ENCODE measurements around the gene PTTG1IP. TPM values are rescaled to one million over a fixed set of nuclear protein-coding genes. Genes with fewer than 3 reads are reported as not detected.
A peak's percentile ranks its signal among the peaks of the same experiment; 100 is the strongest.
"Not testable (repeated sequence)": the region's sequence is repeated elsewhere in the genome, so short reads cannot be mapped to it uniquely, and the experiment has no call there.

The PTTG1IP gene, protein sequence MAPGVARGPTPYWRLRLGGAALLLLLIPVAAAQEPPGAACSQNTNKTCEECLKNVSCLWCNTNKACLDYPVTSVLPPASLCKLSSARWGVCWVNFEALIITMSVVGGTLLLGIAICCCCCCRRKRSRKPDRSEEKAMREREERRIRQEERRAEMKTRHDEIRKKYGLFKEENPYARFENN
- 172 TPM for total RNA-seq

GRCh38 chr21:44873356-44874239 is at the start of gene PTTG1IP:
PTTG1IP (minus strand) TSS chr21:44873690; CDS start chr21:44873616, 74 bp downstream.
- peak; percentile 100 for DNase-seq

GRCh38 chr21:44921928-44922327 is 48.4 kb upstream of the PTTG1IP start:
- no peak for DNase-seq

- DNase-seq, result no peak
Measured at GRCh38 chr21:44920694-44921604, 47.5 kb upstream of the PTTG1IP start, which contains the start of gene ITGB2. ITGB2 (minus strand) TSS chr21:44920899; CDS start chr21:44910782, 10,117 bp downstream.

- no peak for DNase-seq
Measured at GRCh38 chr21:44919913-44920693, 46.6 kb upstream of the PTTG1IP start.

DNA sequence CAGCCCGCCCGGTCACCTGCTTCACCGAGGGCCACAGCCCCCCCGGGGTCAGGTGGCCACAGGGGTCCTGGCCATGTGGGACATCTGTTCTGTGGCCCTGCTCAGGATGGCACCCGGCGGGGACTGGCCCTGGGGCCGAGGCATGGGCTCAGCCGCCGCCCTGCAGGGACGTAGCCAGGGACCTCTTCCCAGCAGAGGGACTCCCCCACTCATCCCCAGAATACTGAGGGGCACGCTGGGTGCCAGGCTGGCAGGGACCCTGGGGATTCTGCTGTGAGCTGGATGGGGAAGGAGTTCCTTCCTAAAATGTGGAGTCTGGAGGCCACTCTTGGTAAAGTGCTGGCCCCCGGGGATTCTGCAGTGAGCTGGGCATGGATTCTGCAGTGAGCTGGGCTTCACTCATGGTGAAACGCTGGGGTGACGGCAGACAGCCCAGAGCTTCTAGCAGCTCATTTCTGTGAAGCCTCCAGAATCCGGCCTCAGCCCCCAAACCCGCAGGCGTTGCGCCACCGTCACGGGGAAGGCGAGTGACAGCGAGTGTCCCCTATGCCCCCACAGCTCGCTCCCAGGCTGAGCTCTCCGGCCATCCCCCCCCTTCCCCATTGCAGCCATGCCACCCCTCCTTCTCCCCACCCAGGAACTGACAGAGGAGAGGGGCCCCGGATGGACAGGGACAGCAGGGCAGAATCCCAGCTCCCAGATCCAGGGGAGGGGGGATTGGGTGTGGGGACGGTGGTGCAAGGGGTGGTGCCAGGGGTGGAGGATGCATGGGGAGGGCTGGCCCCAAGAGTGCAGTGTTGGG is 45.8 kb upstream of the PTTG1IP start:
- no peak for DNase-seq

GRCh38 chr21:44918581-44919033 is 45.1 kb upstream of the PTTG1IP start:
- no peak for DNase-seq

- DNase-seq, result no peak
Measured at GRCh38 chr21:44918107-44918470, 44.6 kb upstream of the PTTG1IP start.

- no peak for DNase-seq
Measured at GRCh38 chr21:44917446-44918106, 44.1 kb upstream of the PTTG1IP start.

DNA sequence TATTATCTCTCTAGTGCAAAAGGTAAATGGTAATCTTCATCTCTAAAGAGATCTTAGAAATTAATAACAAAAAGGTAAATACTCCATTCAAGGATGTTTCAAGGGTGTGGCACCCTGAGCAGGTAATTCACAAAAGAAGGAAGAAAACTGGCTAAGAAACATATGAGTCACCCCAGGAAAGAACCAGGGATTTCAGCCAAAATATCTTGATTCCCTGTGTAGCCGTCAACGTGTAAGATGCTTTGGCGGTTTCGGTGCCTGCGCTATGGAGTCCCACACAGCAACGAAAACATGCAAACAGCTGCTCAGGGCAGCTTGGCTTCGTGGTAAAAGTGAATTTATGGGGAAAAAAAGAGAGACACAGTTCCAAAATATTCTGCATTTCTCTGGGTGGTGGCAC is 43.5 kb upstream of the PTTG1IP start:
- DNase-seq, result peak; percentile 25

DNA sequence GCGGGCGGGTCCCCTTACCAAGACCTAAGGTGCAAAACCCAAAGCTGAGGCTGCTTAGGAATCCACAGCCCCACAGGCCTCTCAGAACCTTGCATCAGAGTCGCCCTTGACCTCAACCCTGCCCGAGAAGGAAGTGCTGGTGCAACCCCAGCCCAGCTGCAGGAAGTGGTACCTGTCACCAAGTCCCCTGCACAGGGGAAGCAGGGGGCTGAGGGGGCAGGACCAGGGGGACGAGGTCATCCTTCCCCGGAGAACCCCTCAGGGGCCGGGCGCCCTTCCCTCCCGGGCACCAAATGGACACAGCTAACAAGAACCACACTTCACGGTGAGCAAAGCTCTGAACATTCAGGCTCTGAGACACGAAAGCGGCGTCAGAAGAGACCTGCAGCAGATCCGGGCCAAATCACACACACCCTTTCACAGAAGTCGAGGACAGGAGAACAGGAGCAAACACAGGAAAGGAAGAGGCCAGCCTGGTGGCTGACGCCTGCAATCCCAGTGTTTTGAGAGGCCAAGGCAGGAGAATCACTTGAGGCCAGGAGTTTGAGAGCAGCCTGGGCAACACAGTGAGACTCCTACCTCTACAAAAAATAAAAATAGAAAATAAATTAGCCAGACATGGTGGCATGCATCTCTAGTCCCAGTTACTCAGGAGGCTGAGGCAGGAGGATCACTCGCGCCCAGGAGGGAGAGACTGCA is 40.8 kb upstream of the PTTG1IP start:
- DNase-seq, result no peak

DNA sequence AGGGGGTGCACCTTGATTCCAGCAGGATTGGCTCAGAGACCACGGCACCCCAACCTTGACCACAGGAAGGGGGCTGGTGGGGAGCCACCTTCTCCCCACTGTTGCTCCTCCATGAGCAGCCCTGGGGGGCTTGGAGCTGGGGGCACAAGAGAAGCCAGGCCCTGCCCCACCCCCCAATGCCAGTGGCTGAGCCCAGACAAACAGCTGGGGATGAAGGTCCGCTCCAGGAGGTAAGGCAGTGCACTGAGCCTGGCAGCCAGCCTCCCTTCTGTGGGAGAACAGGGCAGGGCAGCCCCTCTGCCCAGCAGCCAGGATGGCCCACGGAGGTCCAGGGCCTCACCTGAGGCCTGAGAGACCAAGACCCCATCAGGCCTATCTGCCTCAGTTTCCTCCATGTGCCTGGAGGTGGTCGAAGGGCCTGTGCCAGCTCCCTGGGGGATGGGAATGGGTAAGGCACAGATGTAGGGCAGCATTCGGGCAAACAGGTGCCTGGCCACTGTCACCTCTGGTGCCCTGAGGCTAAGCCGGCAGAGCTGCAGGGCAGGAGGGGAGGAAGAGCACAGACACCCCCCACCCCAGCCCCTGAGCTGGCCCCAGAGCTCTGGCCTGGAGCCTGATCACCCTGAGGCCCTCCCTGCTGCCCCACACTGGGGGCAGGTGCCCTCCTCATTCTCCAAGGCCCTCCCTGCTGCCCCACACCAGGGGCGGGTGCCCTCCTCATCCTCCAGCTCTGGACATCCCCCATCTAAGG is 40.1 kb upstream of the PTTG1IP start:
- no peak for DNase-seq

- DNase-seq, result not testable (repeated sequence)
Measured at GRCh38 chr21:44912506-44913412, 39.3 kb upstream of the PTTG1IP start.

- no peak for DNase-seq
Measured at GRCh38 chr21:44912158-44912473, 38.6 kb upstream of the PTTG1IP start.

GRCh38 chr21:44911384-44912157 is 38.1 kb upstream of the PTTG1IP start:
- peak; percentile 81 for DNase-seq

DNA sequence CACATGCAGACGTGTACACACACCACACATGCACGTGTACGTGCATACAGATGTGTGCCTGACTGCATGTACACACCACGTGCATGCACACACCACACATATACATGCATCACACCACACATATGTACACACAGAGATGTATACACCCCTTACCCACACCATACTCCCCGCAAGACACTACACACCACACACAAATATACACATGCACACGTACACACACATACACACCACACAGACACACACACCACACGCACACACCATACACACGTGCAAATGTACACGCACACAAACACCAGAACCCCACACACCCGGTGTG is 37.5 kb upstream of the PTTG1IP start:
- no peak for DNase-seq

GRCh38 chr21:44910229-44911067 is 37.0 kb upstream of the PTTG1IP start:
- peak; percentile 88 for DNase-seq

Measured in tongue (tissue), 2 donors.